Activated CD8-positive, alpha-beta memory T cell treated with anti-CD3 and anti-CD28 coated beads, Interleukin-2, amount 50 U/mL, for 4 hours (primary cell): ENCODE results near the gene FNIP2.
A peak's percentile ranks its signal among the peaks of the same experiment; 100 is the strongest.
"Not testable (repeated sequence)": the region's sequence is repeated elsewhere in the genome, so short reads cannot be mapped to it uniquely, and the experiment has no call there.

Experiments
- DNase-seq: peaks from one replicate; pipeline ENCODE4 v3.0.0-alpha.2; 2020

The FNIP2 gene

DNA sequence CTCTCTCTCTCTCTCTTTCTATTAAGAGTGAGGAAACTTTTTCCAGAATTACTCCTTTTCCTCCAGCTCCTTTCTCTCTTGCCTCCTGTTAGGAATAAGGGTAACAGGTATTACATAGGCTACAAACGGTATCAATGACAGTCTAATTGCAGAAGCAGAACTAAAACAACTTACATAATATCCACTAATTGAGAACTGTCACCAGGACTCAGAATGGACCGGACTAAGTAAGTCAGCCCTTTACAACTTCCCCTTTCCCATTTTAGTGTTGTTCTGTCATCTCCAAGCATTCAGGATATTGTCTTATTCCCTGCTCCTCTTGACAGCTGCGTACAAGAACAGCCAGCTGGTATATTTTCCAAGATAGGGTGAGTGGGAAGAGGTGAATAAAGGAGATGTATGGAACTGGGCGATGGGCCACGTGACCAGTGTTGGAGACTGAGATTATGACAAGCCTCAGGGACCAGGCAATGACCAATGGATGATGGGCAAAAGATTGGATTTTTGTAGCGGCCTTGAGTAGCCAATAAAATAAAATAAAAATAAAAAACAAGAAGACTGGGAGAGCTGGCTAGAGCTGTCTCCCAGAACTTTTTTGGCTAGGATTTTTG, 2.3 kb upstream of the FNIP2 start:
- DNase-seq: no peak

- DNase-seq: no peak
Observed at GRCh38 chr4:158767451-158767850, 1.4 kb upstream of the FNIP2 start.

DNA sequence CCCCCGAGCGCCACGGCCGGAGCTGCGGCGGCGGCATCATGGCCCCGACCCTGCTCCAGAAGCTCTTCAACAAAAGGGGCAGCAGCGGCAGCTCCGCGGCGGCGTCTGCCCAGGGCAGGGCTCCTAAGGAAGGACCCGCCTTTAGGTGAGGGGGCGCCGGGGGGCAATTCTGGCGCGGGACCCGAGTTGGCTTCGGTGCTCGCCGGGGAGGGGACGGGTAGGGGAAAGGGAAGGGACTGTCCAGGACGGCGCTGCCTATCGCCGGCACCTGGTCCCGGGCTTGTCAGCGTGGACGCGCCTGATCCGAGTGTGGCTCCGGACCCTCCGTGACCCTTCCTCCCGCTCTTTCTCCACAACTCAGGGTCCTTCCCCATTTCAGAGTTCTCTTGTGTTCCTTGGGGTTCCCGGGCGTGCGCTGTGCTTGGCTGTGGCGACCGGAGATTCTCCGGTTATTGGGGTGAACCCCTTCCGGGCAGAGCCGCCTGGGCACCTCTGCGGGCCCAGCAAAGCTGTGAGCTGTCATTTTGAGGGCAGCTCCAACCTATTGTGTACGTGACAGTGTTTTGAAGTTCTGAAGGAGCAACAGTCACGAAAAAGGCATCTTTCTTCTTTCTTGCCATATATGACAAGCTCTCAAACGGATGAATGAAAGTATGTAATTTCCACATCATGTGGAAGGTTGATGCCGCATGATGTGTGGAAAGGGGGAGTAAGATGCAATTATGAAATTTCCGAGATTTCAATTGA, 522 bp downstream of the FNIP2 start:
- DNase-seq: peak; percentile 39

- DNase-seq: no peak
Observed at GRCh38 chr4:158770671-158771070, 1.8 kb downstream of the FNIP2 start.

DNA sequence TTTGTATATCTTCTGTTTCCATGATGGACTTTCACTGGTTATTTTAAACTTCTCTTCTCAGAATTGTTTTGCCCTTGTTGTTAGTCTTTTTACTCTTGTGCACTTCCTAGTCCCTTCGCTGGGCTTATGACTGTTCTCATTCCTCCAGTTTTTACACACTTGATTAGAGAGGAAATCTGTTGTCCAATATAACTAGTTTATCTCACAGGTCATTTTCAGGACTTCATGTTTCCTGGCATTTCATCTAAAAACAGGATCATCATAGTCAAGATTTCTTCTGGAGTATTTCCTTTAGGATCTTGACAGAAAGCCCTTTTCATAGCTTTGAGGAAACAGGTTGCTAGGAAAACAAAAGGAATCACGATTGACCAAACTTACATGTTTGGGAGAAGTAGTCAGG, 3.0 kb downstream of the FNIP2 start:
- DNase-seq: no peak

- DNase-seq: no peak
Observed at GRCh38 chr4:158775091-158775651, 6.3 kb downstream of the FNIP2 start.

DNA sequence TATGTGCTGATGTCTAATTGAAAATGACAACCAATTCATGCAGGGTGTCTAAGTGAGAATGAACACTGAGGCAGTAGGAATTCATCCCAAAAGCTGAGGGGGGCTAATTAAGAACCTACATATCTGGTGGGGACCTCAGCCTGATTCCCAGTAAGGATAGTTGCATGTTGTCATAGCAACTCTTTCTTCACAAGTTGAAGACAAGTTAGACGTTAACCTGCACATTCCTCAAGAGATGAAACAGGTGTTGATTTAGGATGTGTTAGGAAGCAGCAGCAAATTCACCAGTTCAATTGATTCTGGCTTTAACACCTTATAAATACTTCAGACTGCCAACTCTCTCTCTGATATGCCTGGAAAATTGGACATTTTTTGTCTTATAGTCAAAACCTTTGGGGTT, 7.3 kb downstream of the FNIP2 start:
- no peak for DNase-seq

DNA sequence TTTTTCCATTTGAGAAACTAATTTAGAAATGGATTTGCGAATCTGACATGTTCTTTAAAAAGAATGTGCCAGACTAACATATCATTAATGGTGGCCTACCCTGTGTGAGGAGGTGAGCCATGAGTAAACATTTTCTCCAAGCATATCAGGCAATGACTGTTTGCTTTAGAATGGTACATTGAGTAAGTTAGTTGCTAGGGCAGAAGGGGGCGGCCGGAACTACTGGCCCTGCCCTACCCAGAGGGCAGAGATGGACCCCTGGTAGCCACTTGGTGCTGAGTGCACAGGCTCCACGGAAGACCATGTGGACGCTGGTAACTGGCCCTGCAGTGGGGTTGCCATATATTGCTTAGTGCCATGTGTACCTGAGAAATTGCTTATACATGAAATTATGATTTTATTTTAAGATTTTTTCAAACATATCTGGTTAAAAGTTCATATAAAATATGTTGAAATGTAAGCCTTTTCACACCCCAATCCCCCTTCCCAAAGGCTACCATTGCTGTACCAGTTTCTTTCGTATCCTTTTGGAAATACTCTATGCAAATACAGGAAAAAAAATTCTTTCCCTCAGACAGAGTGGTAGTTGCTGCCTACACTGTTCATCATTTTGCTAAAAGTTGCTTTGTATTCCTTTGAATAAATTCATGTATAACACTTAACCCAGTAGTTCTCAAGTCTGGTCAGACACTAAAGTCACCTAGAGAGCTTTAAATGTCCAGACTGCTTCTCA, 8.8 kb downstream of the FNIP2 start:
- no peak for DNase-seq

DNA sequence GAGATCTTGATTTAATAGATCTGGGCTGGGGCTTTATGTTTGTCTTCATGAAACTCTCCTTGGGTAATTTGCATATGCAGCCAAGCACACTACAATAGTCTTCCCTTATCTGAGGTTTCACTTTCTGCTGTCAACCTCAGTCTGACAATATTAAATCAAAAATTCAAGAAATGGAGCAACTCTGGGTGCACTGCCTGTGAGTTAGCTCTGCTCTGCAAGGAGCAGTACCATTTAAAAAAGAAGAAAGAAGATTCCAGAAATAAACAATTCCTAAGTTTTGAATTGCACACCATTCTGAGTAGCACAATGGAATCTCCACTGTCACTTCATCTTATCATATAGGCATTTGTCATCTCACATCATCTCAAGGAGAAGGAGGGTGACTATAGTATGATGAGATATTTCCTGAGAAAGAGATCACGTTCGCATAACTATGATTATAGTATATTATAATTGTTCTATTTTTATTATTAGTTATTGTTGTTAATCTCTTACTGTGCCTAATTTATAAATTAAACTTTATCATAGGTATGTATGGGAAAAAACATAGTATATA, 9.4 kb downstream of the FNIP2 start:
- DNase-seq: no peak

GRCh38 chr4:158778712-158779111, 9.9 kb downstream of the FNIP2 start:
- DNase-seq: no peak

DNA sequence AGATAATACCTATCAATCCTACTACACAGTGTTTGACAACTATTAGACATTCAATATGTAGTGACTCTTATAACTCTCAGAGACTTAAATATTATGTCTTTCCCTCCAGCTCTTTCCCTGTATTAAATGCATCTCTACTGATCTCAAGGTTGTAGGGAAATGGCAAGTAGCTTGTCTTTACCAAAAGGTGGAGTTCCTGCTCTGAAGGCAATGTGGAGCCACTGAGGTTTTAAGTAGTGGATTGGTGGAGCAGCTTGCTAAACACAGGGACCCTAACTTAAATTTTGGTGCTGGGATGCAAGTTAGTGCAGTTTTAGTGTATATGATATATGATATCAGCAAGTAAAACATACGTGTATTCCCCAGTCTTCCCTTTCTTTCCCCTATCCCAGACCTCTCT, 13.1 kb downstream of the FNIP2 start:
- DNase-seq: no peak

DNA sequence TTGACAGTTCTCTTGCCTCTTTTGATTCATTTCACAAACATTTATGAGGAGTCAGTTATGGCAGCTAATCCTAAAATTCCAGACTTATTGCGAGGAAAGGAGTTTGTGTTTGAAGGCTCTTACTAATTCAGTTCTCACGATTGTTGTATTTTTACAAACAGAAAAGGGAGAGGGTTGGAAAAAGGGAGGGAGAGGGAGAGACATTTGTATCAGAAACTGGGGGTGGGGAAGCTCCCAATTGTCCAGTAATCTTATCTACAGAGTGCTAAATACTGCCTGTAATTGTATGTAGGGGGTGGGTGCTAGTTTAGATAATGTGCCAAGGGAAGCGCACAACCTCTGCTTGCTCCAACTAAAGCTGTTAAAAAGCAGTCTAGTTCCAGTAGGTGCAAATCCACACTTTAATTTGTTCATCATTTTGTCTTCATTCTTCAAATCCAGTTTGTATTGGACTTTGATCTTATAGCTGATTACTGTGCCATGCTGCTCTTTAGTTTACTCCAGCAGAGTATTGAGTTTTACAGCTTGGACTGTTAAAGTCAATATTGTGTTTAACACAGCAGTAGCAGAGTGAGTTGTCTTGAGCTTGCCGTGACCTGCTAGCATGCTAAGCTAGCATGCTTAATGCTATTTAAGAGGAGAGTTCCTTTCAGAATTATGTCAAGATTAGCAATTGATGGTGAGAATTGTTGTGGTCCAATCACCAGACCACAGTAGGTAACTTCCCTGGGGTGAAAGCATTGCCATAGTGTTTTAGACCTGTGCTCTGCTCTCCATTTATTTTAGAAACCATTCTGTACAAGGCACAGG, 13.9 kb downstream of the FNIP2 start:
- DNase-seq: no peak

DNA sequence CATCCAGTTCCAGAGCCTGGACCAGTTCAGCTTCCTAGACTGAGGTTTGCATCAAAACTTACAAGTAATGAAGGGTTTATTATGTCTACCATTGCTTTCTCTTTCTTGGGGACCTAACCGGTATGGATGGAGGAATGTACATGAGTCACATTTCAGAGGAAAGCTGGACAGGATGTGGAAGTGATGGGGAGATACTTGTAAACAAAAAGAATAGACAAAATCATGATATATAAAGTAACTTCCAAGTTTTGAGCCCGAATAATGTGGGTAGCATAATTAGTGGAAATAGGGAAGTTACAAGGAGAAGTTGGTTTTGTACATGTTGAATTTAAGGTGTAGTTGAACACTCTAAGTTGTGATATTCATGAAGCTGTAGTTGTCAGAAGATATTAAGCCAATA, 15.0 kb downstream of the FNIP2 start:
- no peak for DNase-seq

DNA sequence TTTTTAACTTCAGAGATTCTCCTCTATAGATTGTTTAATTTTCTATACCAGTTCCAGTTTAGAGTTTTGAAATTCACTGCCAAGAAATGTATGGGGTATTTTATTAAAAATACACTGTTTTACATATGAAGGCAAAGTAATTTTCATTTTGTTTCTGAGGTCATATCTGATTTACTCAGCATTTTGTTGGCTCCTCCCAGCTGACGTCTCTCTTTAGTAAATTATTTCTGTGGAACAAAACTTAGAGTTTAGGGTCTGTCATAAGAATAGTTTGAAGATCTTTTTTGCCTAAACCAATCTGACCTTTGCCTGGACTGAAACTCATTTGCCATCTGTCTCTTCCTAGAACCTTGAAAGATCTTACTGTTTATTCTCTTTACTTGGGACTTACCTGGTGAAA, 16.9 kb downstream of the FNIP2 start:
- no peak for DNase-seq

- DNase-seq: no peak
Observed at GRCh38 chr4:158786121-158786601, 17.3 kb downstream of the FNIP2 start.

DNA sequence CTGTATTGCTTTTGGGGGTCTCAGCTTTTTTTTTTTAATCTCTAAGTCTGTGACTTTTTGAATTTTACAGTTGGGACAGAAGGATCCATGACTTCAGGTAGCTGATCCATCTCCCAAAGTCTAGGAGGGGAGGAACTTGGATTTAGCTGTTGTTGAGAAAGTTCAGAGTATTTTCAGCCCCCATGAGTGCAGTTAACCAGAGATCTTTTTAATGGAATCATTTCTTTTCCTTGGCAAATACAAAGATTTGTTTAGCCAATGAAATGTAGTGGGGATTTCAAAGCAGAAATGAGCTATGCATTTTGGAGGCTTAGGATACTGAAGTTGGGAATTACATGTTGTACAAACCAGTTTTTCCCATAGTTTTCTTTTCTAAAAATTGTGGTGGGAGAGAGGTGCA, 18.1 kb downstream of the FNIP2 start:
- no peak for DNase-seq

DNA sequence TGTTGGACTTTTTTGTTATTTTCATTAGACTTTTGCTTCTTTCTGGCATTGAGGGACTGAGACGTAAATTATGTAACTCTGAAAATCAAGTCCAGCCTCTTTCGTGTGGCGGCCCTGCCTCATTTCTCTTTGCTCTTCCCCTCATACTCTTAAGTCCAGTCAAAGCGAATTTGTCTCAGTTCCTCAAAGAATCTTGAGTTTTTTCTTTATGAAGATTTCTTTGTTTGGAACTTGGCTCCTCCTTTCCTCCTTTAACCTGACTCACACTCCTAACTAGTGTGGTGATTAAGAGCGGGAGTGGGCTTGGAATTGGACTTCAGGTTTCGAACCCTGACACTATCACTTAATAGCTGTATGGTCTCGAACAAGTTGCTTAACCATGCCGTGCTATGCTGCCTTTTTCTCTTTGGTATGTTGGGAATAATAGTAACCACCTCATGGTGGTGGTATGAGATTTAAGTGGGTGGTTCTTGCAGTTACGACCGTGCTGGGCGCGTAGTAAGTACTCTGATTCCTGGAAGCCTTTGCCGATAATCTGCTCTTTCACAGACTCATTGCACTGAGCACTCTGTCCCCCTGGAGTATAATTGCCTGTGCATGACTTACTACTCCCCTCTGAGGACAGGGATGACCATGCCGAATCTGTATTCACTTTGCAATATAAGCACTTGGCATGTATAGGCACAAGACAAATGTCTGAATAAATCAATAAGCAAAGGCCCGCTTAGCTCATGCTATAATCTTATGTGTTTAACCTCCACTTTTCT, 19.1 kb downstream of the FNIP2 start:
- no peak for DNase-seq

DNA sequence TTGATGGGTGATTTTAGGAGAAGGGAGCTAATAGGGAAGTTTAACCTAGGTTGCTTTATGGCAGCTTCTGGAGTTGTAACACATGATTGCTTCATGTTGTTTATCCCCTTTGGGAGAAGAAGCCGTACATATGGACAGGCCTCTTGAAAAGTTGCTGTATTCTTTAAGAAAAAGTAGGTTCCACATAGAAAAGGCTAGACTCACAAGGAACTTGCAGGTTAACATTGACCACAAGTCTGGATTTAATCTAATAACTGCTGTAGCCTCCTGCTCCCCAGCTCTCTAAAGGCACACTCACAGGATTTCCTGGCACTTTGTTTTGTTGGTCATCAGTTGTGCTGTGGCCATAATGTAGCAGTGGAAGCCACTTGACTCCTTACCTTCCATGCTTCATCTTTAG, 19.7 kb downstream of the FNIP2 start:
- DNase-seq: no peak

- DNase-seq: no peak
Observed at GRCh38 chr4:158789853-158790252, 21.0 kb downstream of the FNIP2 start.

GRCh38 chr4:158793021-158793420, 24.2 kb downstream of the FNIP2 start:
- DNase-seq: no peak

GRCh38 chr4:158793430-158793829, 24.6 kb downstream of the FNIP2 start:
- not testable (repeated sequence) for DNase-seq
